IMR-90 (cell line): ENCODE results near the gene ZNF283.

ENCODE experiments used
- BHLHE40 ChIP-seq: fragments of 150-350 bp; IDR thresholded peaks from 2 replicates; pipeline ENCODE4 v1.6.1; 2016; ENCODE audit warnings: mild to moderate bottlenecking, low read depth, low read length
- CEBPB ChIP-seq: IDR thresholded peaks from 2 replicates; pipeline ENCODE4 v1.6.1; 2012; ENCODE audit warnings: low read depth, low read length, improper control_type of control experiment
- CHD1 ChIP-seq: IDR thresholded peaks from 2 replicates; pipeline ENCODE4 v1.6.1; 2012; ENCODE audit warnings: low read depth, low read length, improper control_type of control experiment
- CTCF ChIP-seq: conservative IDR thresholded peaks from 2 replicates; pipeline ENCODE4 v1.5.1; 2012; ENCODE audit warnings: mild to moderate bottlenecking, low read depth, low read length, improper control_type of control experiment
- MAFK ChIP-seq: IDR thresholded peaks from 2 replicates; pipeline ENCODE4 v1.6.1; 2012; ENCODE audit warnings: low read depth, low read length, improper control_type of control experiment
- NFE2L2 ChIP-seq: fragments of 150-350 bp; IDR thresholded peaks from 2 replicates; pipeline ENCODE4 v1.6.1; 2016; ENCODE audit warnings: low read depth, mild to moderate bottlenecking, low read length
- POLR2A ChIP-seq: IDR thresholded peaks from 2 replicates; pipeline ENCODE4 v1.6.1; 2012; ENCODE audit warnings: mild to moderate bottlenecking, low read depth, low read length
- RAD21 ChIP-seq: IDR thresholded peaks from 2 replicates; pipeline ENCODE4 v1.6.1; 2012; ENCODE audit warnings: low read length, improper control_type of control experiment
- RCOR1 ChIP-seq: IDR thresholded peaks from 2 replicates; pipeline ENCODE4 v1.6.1; 2012; ENCODE audit warnings: mild to moderate bottlenecking, low read length, improper control_type of control experiment; ENCODE audit not compliant: insufficient replicate concordance
- SMC3 ChIP-seq: fragments of 150-350 bp; IDR thresholded peaks from 2 replicates; pipeline ENCODE4 v1.6.1; 2016; ENCODE audit warnings: low read depth, mild to moderate bottlenecking, antibody characterized with exemption, low read length, moderate library complexity
- USF2 ChIP-seq: fragments of 150-350 bp; IDR thresholded peaks from 2 replicates; pipeline ENCODE4 v1.6.1; 2017; ENCODE audit warnings: mild to moderate bottlenecking, antibody characterized with exemption, low read length, low read depth

GRCh38 chr19:43797556-43797955 is 29.6 kb upstream of the ZNF283 start:
- no peak for TF ChIP-seq RAD21
- no peak for TF ChIP-seq CTCF
- no peak for TF ChIP-seq CHD1
- TF ChIP-seq MAFK = no peak
- no peak for TF ChIP-seq BHLHE40
- no peak for TF ChIP-seq POLR2A
- TF ChIP-seq SMC3 = no peak
- TF ChIP-seq CEBPB = no peak
- no peak for TF ChIP-seq NFE2L2
- TF ChIP-seq RCOR1 = no peak
- no peak for TF ChIP-seq USF2
